Measurements from ENCODE around the gene PARD3. TPM values are rescaled to one million over a fixed set of nuclear protein-coding genes. Genes with fewer than 3 reads are reported as not detected.

The PARD3 gene
- total RNA-seq, 3 donors from 2014 or later (not counting 1 experiment from before 2014, with no cell fraction given), result 0.14 to 0.49 (median 0.38) TPM

- no peak for ATAC-seq
- Mint-ChIP-seq H3K36me3 (no peaks in the 10 kb centered on the region), H3K9me3 (no peaks in the 10 kb centered on the region), H3K27ac (no peak overlapping the region), H3K4me1 (no peaks in the 10 kb centered on the region), H3K27me3 (ENCODE audit: low read depth in 2 of 2) (peaks cover 12 to 22% of the 10 kb centered on the region in 2 donors), H3K4me3 (no peak overlapping the region)
- H3K36me3 ChIP-seq (ENCODE audit: control insufficient read depth, insufficient read depth, low read length), result no peaks in the 10 kb centered on the region
- H3K4me1 ChIP-seq (ENCODE audit: control insufficient read depth, insufficient read depth, low read length), result no peaks in the 10 kb centered on the region
- no peak overlapping the region for H3K4me3 ChIP-seq (ENCODE audit: low read length)
- 90% methylated on average over 5 of the region's 5 CpGs for WGBS (ENCODE audit: insufficient coverage)
- no peaks in the 10 kb centered on the region for H3K27me3 ChIP-seq (ENCODE audit: control insufficient read depth, insufficient read depth, low read length)
- H3K9me3 ChIP-seq (ENCODE audit: control insufficient read depth, insufficient read depth, low read length), result no peaks in the 10 kb centered on the region
- intact Hi-C loops (cut with micrococcal nuclease), result no loop called here
- no peak for DNase-seq
- TF ChIP-seq, protein P1, sequence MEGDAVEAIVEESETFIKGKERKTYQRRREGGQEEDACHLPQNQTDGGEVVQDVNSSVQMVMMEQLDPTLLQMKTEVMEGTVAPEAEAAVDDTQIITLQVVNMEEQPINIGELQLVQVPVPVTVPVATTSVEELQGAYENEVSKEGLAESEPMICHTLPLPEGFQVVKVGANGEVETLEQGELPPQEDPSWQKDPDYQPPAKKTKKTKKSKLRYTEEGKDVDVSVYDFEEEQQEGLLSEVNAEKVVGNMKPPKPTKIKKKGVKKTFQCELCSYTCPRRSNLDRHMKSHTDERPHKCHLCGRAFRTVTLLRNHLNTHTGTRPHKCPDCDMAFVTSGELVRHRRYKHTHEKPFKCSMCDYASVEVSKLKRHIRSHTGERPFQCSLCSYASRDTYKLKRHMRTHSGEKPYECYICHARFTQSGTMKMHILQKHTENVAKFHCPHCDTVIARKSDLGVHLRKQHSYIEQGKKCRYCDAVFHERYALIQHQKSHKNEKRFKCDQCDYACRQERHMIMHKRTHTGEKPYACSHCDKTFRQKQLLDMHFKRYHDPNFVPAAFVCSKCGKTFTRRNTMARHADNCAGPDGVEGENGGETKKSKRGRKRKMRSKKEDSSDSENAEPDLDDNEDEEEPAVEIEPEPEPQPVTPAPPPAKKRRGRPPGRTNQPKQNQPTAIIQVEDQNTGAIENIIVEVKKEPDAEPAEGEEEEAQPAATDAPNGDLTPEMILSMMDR (IDR thresholded peaks at IDR 0.05), result no peak
- no peak overlapping the region for H3K27ac ChIP-seq (ENCODE audit: low read length)
Observed at GRCh38 chr10:34506786-34507185, 308.3 kb downstream of the PARD3 start.

- H3K36me3 ChIP-seq (ENCODE audit: control insufficient read depth, insufficient read depth, low read length), result no peaks in the 10 kb centered on the region
- no peak overlapping the region for H3K4me3 ChIP-seq (ENCODE audit: low read length)
- no peak overlapping the region for H3K4me3 Mint-ChIP-seq
- no peaks in the 10 kb centered on the region for H3K4me1 Mint-ChIP-seq
- no peak overlapping the region for H3K27ac Mint-ChIP-seq
- peaks cover 12 to 15% of the 10 kb centered on the region in 2 donors for H3K27me3 Mint-ChIP-seq (ENCODE audit: low read depth in 2 of 2)
- no peaks in the 10 kb centered on the region for H3K9me3 ChIP-seq (ENCODE audit: control insufficient read depth, insufficient read depth, low read length)
- H3K27ac ChIP-seq (ENCODE audit: low read length), result no peak overlapping the region
- no peaks in the 10 kb centered on the region for H3K4me1 ChIP-seq (ENCODE audit: control insufficient read depth, insufficient read depth, low read length)
- WGBS (ENCODE audit: insufficient coverage), result 92% methylated on average over 2 of the region's 2 CpGs
- H3K36me3 Mint-ChIP-seq, result no peaks in the 10 kb centered on the region
- intact Hi-C loops (cut with micrococcal nuclease), result no loop called here
- H3K9me3 Mint-ChIP-seq, result no peaks in the 10 kb centered on the region
- ATAC-seq (no peak), DNase-seq (no peak)
- H3K27me3 ChIP-seq (ENCODE audit: control insufficient read depth, insufficient read depth, low read length), result no peaks in the 10 kb centered on the region
- TF ChIP-seq, protein P1 (IDR thresholded peaks at IDR 0.05), result no peak
Observed at GRCh38 chr10:34505338-34505737, 309.8 kb downstream of the PARD3 start.

DNA sequence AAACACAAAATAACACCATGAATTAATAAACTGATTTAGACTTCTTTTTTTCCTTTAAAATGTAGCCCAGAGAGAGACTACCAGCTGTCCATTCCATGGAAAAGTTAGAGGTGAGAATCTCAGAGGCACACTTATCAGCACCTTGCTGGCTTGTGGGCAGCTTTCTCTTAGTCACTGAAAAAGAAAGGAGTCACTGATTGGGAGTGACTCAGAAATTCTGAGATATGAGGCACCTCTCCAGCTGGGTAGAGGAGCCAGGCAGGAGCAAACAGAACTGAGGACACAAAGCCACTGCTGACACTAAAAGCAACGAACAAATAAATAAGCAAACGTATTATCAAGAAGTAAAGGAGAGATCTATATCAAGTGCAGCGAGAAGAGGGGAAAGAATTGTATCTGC lies 310.6 kb downstream of the PARD3 start:
- DNase-seq (no peak), ATAC-seq (no peak)
- H3K36me3 Mint-ChIP-seq, result no peaks in the 10 kb centered on the region
- no peak overlapping the region for H3K27ac Mint-ChIP-seq
- 93% methylated on average over 3 of the region's 3 CpGs for WGBS (ENCODE audit: insufficient coverage)
- Histone ChIP-seq H3K4me3 (ENCODE audit: low read length) (no peak overlapping the region), H3K27me3 (ENCODE audit: control insufficient read depth, insufficient read depth, low read length) (no peaks in the 10 kb centered on the region), H3K4me1 (ENCODE audit: control insufficient read depth, insufficient read depth, low read length) (no peaks in the 10 kb centered on the region), H3K27ac (ENCODE audit: low read length) (no peak overlapping the region), H3K9me3 (ENCODE audit: control insufficient read depth, insufficient read depth, low read length) (no peaks in the 10 kb centered on the region), H3K36me3 (ENCODE audit: control insufficient read depth, insufficient read depth, low read length) (no peaks in the 10 kb centered on the region)
- no peaks in the 10 kb centered on the region for H3K9me3 Mint-ChIP-seq
- H3K4me1 Mint-ChIP-seq, result no peaks in the 10 kb centered on the region
- TF ChIP-seq, protein P1 (IDR thresholded peaks at IDR 0.05), result no peak
- peaks cover 8 to 15% of the 10 kb centered on the region in 2 donors for H3K27me3 Mint-ChIP-seq (ENCODE audit: low read depth in 2 of 2)
- intact Hi-C loops (cut with micrococcal nuclease), result no loop called here
- no peak overlapping the region for H3K4me3 Mint-ChIP-seq

DNA sequence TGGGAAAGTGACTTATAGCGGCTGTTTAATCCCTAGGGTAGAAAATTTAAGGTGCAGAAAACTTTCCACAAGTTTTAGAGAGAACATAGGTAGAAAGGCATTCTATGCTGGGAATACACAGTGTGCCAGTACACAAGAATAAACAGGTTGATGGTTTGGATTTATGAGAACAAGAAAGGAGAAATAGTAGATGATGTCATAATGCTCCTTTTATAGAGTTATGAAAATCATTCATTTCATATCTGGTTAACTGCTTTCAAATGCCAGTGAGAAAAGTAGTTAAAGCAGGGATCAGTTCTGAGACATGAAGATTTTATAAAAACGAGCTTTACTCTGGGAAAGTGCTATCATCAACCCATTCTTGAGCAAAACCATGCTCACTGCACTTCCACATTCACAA lies 311.4 kb downstream of the PARD3 start:
- intact Hi-C loops (cut with micrococcal nuclease), result no loop called here
- no peak for DNase-seq
- H3K27me3 ChIP-seq (ENCODE audit: control insufficient read depth, insufficient read depth, low read length), result no peaks in the 10 kb centered on the region
- WGBS (ENCODE audit: insufficient coverage), result 61% methylated on average over 2 of the region's 2 CpGs
- TF ChIP-seq, protein P1 (IDR thresholded peaks at IDR 0.05), result no peak
- H3K36me3 ChIP-seq (ENCODE audit: control insufficient read depth, insufficient read depth, low read length), result no peaks in the 10 kb centered on the region
- H3K4me1 ChIP-seq (ENCODE audit: control insufficient read depth, insufficient read depth, low read length), result no peaks in the 10 kb centered on the region
- ATAC-seq, result no peak
- Mint-ChIP-seq H3K4me3 (no peak overlapping the region), H3K36me3 (no peaks in the 10 kb centered on the region), H3K27me3 (ENCODE audit: low read depth in 2 of 2) (peaks cover 8 to 15% of the 10 kb centered on the region in 2 donors), H3K9me3 (no peaks in the 10 kb centered on the region), H3K27ac (no peak overlapping the region), H3K4me1 (no peaks in the 10 kb centered on the region)
- H3K9me3 ChIP-seq (ENCODE audit: control insufficient read depth, insufficient read depth, low read length), result no peaks in the 10 kb centered on the region
- H3K27ac ChIP-seq (ENCODE audit: low read length), result no peak overlapping the region
- H3K4me3 ChIP-seq (ENCODE audit: low read length), result no peak overlapping the region
